GM15510 (cell line): Measurements from ENCODE around the gene CNGB1.

ENCODE experiments used
- POLR2A ChIP-seq: IDR thresholded peaks from 3 replicates; pipeline ENCODE4 v1.6.1; 2011; ENCODE audit warnings: borderline replicate concordance; ENCODE audit not compliant: insufficient read length; ENCODE audit errors: extremely low read depth

The CNGB1 gene

GRCh38 chr16:57863434-57864160 is 107.3 kb downstream of the CNGB1 start:
- no peak for TF ChIP-seq POLR2A

- no peak for TF ChIP-seq POLR2A
Observed at GRCh38 chr16:57862698-57863433, 108.1 kb downstream of the CNGB1 start.

GRCh38 chr16:57859331-57859730 is 111.6 kb downstream of the CNGB1 start:
- TF ChIP-seq POLR2A: no peak

GRCh38 chr16:57858635-57859034 is 112.3 kb downstream of the CNGB1 start:
- TF ChIP-seq POLR2A: no peak

GRCh38 chr16:57855188-57855587 is 115.7 kb downstream of the CNGB1 start:
- no peak for TF ChIP-seq POLR2A

- TF ChIP-seq POLR2A: no peak
Observed at GRCh38 chr16:57852189-57852588, 118.7 kb downstream of the CNGB1 start.

- TF ChIP-seq POLR2A: no peak
Observed at GRCh38 chr16:57848181-57848580, 122.7 kb downstream of the CNGB1 start.

- no peak for TF ChIP-seq POLR2A
Observed at GRCh38 chr16:57846078-57846697, 124.7 kb downstream of the CNGB1 start.

GRCh38 chr16:57845115-57845514 is 125.8 kb downstream of the CNGB1 start:
- TF ChIP-seq POLR2A: no peak

GRCh38 chr16:57844416-57845030 is 126.4 kb downstream of the CNGB1 start:
- no peak for TF ChIP-seq POLR2A

GRCh38 chr16:57843400-57843799 is 127.5 kb downstream of the CNGB1 start:
- TF ChIP-seq POLR2A: no peak

- TF ChIP-seq POLR2A: no peak
Observed at GRCh38 chr16:57842601-57843000, 128.3 kb downstream of the CNGB1 start.

GRCh38 chr16:57840833-57841232 is 130.1 kb downstream of the CNGB1 start:
- TF ChIP-seq POLR2A: no peak

- no peak for TF ChIP-seq POLR2A
Observed at GRCh38 chr16:57838161-57838560, 132.8 kb downstream of the CNGB1 start.
